Retina (tissue), 1 donor: ENCODE data around the gene CHD6.

Source experiments
- DNase-seq: peaks from one replicate; pipeline ENCODE4 v3.0.0-alpha.2; 2016

The CHD6 gene

GRCh38 chr20:41364236-41364855 is 253.8 kb downstream of the CHD6 start:
- DNase-seq = no peak

- DNase-seq = no peak
Observed at GRCh38 chr20:41363601-41364000, 254.6 kb downstream of the CHD6 start.

GRCh38 chr20:41362748-41363140 is 255.4 kb downstream of the CHD6 start:
- no peak for DNase-seq

- DNase-seq = no peak
Observed at GRCh38 chr20:41361757-41362747, 256.1 kb downstream of the CHD6 start.

- no peak for DNase-seq
Observed at GRCh38 chr20:41360831-41361756, 257.1 kb downstream of the CHD6 start.

GRCh38 chr20:41359541-41360011 is 258.6 kb downstream of the CHD6 start:
- DNase-seq = no peak

GRCh38 chr20:41358717-41359116 is 259.5 kb downstream of the CHD6 start:
- no peak for DNase-seq

GRCh38 chr20:41358230-41358629 is 259.9 kb downstream of the CHD6 start:
- DNase-seq = no peak

GRCh38 chr20:41357424-41358163 is 260.6 kb downstream of the CHD6 start:
- no peak for DNase-seq

- DNase-seq = no peak
Observed at GRCh38 chr20:41356951-41357350, 261.2 kb downstream of the CHD6 start.

- no peak for DNase-seq
Observed at GRCh38 chr20:41355598-41356203, 262.5 kb downstream of the CHD6 start.

GRCh38 chr20:41355192-41355591 is 263.0 kb downstream of the CHD6 start:
- no peak for DNase-seq

GRCh38 chr20:41353530-41353929 is 264.6 kb downstream of the CHD6 start:
- DNase-seq = no peak

- no peak for DNase-seq
Observed at GRCh38 chr20:41352666-41353065, 265.5 kb downstream of the CHD6 start.

- DNase-seq = no peak
Observed at GRCh38 chr20:41352106-41352505, 266.1 kb downstream of the CHD6 start.
